Coronary artery (tissue), 2 donors: ENCODE results near the gene MYO1D.
A peak's percentile ranks its signal among the peaks of the same experiment; 100 is the strongest.

ENCODE experiments used
- DNase-seq: peaks from one replicate; pipeline ENCODE4 v3.0.0-alpha.2; 2017; ENCODE audit warnings: low spot score
- H3K27ac ChIP-seq, 2 donors: fragments of 200-600 bp; sonication (generic); one replicate each; pipeline ENCODE4 v1.5.1; 2016 to 2019
- H3K4me3 ChIP-seq: fragments of 200-600 bp; sonication (generic); 2 replicates; pipeline ENCODE4 v1.5.1; 2016; ENCODE audit warnings: mild to moderate bottlenecking, moderate library complexity
- CTCF ChIP-seq: fragments of 200-600 bp; sonication (generic); IDR thresholded peaks from one replicate; pipeline ENCODE4 v1.5.1; 2019; ENCODE audit warnings: antibody characterized with exemption

The MYO1D gene

GRCh38 chr17:32486701-32487472 is 390.0 kb downstream of the MYO1D start, which contains the start of gene CDK5R1:
Gene CDK5R1, plus strand, starts transcription at chr17:32486993. Its CDS starts 628 bp downstream, at chr17:32487621.
- TF ChIP-seq CTCF, result no peak
- H3K4me3 ChIP-seq, result peak within 1 kb of the TSS; percentile 87

GRCh38 chr17:32486111-32486700 is 390.7 kb downstream of the MYO1D start:
- TF ChIP-seq CTCF, result no peak
- no peak for DNase-seq
- peak overlapping the region; percentile 87 for H3K4me3 ChIP-seq
- peak overlapping the region; percentile 79 to 92 for H3K27ac ChIP-seq

More at GRCh38 chr17:32486701-32487472, 390.0 kb downstream of the MYO1D start, which contains the start of gene CDK5R1:
- peak within 1 kb of the TSS; percentile 79 to 92 for H3K27ac ChIP-seq
- DNase-seq, result no peak

GRCh38 chr17:32485261-32486110 is 391.4 kb downstream of the MYO1D start:
- H3K27ac ChIP-seq, result peak overlapping the region; percentile 79 to 92
- TF ChIP-seq CTCF, result no peak
- DNase-seq, result no peak
- peak overlapping the region; percentile 87 for H3K4me3 ChIP-seq

GRCh38 chr17:32484628-32485027 is 392.3 kb downstream of the MYO1D start:
- Histone ChIP-seq H3K4me3 (no peak overlapping the region), H3K27ac (peak overlapping the region in 1 of 2 donors; percentile 10)
- TF ChIP-seq CTCF, result no peak
- no peak for DNase-seq

- Histone ChIP-seq H3K4me3 (no peak overlapping the region), H3K27ac (peak overlapping the region; percentile 10 to 73)
- no peak for DNase-seq
- no peak for TF ChIP-seq CTCF
Measured at GRCh38 chr17:32484041-32484461, 392.9 kb downstream of the MYO1D start.

- Histone ChIP-seq H3K27ac (peak overlapping the region; percentile 43 to 73), H3K4me3 (no peak overlapping the region)
- peak; percentile 37 for TF ChIP-seq CTCF
- DNase-seq, result peak; percentile 87
Measured at GRCh38 chr17:32483451-32484019, 393.4 kb downstream of the MYO1D start.
